Fibroblast of villous mesenchyme (primary cell): ENCODE data around the gene XIRP1. TPM values are rescaled to one million over a fixed set of nuclear protein-coding genes. Genes with fewer than 3 reads are reported as not detected.

Experiments used
- DNase-seq: peaks from one replicate; pipeline ENCODE4 v3.0.0-alpha.2; 2010; ENCODE audit warnings: low read depth
- H3K4me3 ChIP-seq: 2 replicates; pipeline ENCODE4 v1.5.1; 2011; ENCODE audit warnings: low read depth, mild to moderate bottlenecking, low read length
- CTCF ChIP-seq: IDR thresholded peaks from 2 replicates; pipeline ENCODE4 v1.5.1; 2012; ENCODE audit warnings: low read depth, mild to moderate bottlenecking, low read length; ENCODE audit not compliant: insufficient read depth
- total RNA-seq: library from RNA; depleted of rRNA; stranded (reverse); fragments of >200 nt; gene quantifications from 2 replicates; pipeline ENCODE4 v1.2.3, GENCODE V29; 2012

XIRP1 gene
- total RNA-seq, 1 donor = not detected

DNA sequence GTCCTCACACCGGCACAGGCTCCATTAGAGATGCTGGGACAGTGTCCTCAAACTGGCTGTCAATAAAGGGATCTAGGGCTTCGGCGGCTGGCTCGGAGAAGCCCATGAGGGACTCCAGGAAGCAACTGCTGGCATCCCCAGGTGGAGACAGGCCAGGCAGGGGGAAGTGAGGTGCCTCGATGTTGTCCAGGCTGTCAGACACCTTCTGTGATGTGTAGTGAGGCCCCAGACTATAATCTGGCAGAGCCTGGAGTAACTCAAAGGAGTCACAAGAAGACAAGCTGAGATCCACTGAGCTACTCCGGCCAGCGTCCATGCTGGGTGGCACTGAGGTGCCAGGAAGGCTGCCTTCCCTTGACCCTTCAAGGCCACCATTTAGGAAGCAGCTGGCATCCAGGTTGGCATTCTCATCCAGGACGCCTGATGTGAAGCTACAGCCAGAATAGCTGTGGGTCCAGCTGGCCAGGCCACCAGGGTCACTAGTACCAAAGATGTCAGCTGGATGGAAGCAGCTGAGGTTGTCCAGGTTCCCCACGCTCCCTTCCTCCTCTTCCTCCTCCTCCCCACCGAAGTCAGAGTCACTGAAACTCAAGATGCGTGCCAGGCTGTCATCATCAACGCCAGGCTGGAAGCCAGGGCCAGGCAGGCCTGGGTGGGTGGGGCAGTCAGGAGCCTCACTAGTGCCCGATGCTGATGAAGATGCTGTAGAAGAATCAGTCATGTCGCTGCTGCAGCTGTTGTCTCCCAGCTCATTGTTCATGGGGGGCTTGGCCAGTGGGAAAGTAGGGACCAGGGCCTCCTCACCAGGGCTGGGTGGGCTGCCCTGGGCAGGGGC lies 49.1 kb downstream of the XIRP1 start:
- no peak for TF ChIP-seq CTCF
- no peak for DNase-seq
- H3K4me3 ChIP-seq = no peak overlapping the region

DNA sequence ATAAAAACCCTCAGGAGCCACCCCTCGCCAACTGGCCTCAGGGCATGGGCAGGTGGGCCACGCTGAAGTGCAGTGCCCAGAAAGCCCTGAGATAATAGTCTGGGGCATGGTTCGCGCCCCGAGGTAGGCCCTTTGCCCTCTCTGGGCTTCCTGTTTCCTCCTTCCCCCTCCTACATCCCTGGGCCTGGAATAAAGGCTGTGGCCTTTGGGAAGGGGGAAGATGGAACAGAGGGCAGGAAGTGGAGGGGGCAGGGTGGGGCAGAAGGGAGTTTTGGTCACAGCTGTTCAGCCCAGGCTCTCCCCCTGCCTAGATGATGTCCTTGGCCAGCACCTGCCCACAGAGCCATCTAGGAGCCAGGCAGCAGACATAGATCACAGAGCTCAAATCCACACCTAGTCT lies 50.3 kb downstream of the XIRP1 start:
- no peak overlapping the region for H3K4me3 ChIP-seq
- TF ChIP-seq CTCF = no peak
- no peak for DNase-seq

DNA sequence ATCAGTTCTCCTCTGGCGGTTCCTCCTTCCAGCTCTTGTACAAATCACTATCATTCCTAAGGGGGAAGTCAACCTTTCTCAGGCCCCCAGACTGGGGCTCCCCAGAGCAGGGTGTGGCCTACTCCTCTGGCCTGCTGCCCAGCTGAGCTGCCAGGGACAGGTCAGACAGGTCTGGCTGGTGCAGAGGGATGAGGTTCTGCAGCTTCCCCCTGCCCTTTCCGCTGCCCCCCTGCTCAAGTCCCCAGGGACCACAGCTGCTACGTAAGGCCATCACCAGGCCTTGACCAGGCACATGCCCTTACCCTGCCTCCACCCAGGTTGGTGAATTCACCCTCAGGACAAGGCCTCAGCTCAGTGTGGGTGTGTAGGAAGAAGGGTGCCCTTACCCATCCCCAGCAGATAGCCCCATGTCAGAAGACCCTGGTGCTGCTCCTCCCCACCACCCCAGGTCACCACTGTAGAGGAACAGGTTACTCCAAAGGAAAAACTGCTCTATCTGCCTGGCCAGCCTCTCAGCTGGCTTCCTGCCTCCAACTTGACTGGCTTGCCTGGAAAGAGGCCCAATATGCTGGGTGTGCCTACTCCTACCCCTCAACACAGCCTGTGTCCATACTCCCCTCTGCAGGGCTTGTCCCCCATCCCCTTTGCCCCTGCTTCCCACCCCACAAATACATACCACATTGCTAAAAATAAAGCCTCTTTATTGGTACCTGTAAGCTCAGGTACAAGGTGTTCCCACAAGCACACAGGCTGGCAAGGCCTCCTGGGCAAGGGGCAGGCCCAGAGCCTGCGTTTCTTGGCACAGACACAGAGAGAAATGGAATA lies 51.0 kb downstream of the XIRP1 start:
- DNase-seq = peak; percentile 63
- TF ChIP-seq CTCF = no peak
- H3K4me3 ChIP-seq = no peak overlapping the region

DNA sequence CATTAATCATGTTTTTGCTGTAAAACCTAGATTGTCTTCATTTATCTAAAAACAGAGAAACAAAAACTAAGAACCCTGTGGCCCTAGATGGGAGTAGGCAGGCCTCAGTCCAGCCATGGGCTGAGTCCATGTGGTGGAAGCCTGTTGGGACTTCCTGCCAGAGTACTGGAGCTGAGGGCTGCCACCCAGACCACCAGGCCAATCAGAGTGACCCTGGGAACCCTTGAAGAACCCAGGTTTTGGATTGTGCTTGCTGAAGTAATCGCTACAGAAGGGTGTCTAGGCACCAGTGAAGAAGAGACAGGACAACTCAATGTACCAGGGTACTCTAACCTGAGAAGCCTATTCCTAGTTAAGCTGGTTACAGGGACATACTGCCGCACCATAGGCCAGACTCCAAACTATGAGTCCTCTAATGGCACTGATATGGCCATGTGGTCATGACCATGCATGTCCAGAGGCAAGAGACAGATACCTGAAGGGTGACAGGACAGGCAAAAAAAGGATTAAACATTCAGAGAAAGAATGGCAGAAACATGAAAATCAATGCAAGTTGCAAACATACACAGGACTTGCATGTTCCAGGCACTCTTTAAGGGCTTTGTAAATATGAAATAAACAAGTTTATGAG lies 51.9 kb downstream of the XIRP1 start:
- DNase-seq = no peak
- TF ChIP-seq CTCF = no peak
- no peak overlapping the region for H3K4me3 ChIP-seq

DNA sequence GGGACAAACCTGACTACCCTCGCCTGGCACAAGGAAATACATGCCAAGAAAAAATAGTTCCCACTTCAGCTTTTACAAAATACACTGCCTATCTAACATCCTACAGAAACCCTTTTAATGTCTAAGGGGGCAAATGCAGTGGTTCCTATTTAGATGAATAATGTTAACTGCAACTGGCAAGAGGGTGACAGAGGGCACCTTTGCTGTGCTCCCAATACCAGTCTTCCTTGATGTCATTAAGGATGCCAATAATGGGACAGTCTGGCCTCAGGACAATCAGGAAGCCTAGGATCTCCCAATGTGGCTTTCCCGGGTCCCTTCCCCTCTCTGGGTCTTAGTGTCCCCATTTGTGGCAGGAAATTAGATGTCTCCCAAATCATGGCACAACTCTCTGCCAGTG lies 53.0 kb downstream of the XIRP1 start:
- H3K4me3 ChIP-seq = no peak overlapping the region
- TF ChIP-seq CTCF = no peak
- DNase-seq = no peak

- DNase-seq = no peak
- no peak overlapping the region for H3K4me3 ChIP-seq
- TF ChIP-seq CTCF = no peak
Observed at GRCh38 chr3:39138804-39139415, 53.5 kb downstream of the XIRP1 start.
